ENCODE measurements around the gene STIP1. TPM values are rescaled to one million over a fixed set of nuclear protein-coding genes. Genes with fewer than 3 reads are reported as not detected.

STIP1 gene
- total and polyA plus RNA-seq, 2 of the 8 experiments (the other 6 are each of a cell fraction or from before 2014, with no cell fraction given): 140 to 329 TPM

- TF ChIP-seq RAD21 (IDR thresholded peaks at IDR 0.05 in 1 of 2, conservative IDR thresholded peaks at IDR 0.05 in 1 of 2; ENCODE audit: low read depth in 2 of 2, low read length in 2 of 2) (no peak), EZH2 (IDR thresholded peaks at IDR 0.05; ENCODE audit: low read depth, low read length, severe bottlenecking) (no peak)
Observed at GRCh38 chr11:64206457-64207255, 20.7 kb downstream of the STIP1 start, which contains the start of gene FERMT3 (continued).

All from H1 (cell line).